Peyer's patch (tissue), 4 donors: ENCODE results near the gene CCPG1.

ENCODE experiments used
- CTCF ChIP-seq, 6 experiments: fragments of 450-650 bp in 4 of 6; fragments of 200-600 bp in 2 of 6; sonication (generic) in 1 of 6; IDR thresholded peaks; one replicate each; pipeline ENCODE4 v1.5.1; 2017 to 2019; ENCODE audit warnings: antibody characterized with exemption in 6 of 6, mild to moderate bottlenecking in 3 of 6, moderate library complexity in 1 of 6
- POLR2A ChIP-seq, 2 donors: fragments of 450-650 bp; IDR thresholded peaks; one replicate each; pipeline ENCODE4 v1.5.1; 2017; ENCODE audit warnings: antibody characterized with exemption in 2 of 2, mild to moderate bottlenecking in 2 of 2, moderate library complexity in 2 of 2

- TF ChIP-seq CTCF (IDR thresholded peaks at IDR 0.05), result no peak
- no peak for TF ChIP-seq POLR2A (IDR thresholded peaks at IDR 0.05)
These were observed 80.8 kb downstream of the CCPG1 start for GRCh38 chr15:55327387-55327786.
